B cell (primary cell): ENCODE measurements around the gene CFAP54. TPM values are rescaled to one million over a fixed set of nuclear protein-coding genes. Genes with fewer than 3 reads are reported as not detected.

Experiments
- ATAC-seq: fragments of 200-7000 bp; cut with Tn5 transposase; one replicate; pipeline ENCODE4 v1.10.0; 2021; ENCODE audit warnings: low read depth, mild to moderate bottlenecking, moderate number of reproducible peaks, moderate library complexity
- CTCF ChIA-PET: fragments of 350-600 bp; sonication (Branson Sonifier 250); formaldehyde crosslinking; loops from one replicate; lab custom pipeline; 2021; ENCODE audit warnings: antibody characterized with exemption, inconsistent platforms; lab: Charles Lee
- POLR2A ChIA-PET: fragments of 350-600 bp; sonication (Branson Sonifier 250); formaldehyde crosslinking; loops from one replicate; lab custom pipeline; 2021; ENCODE audit warnings: antibody characterized with exemption; lab: Charles Lee
- DNase-seq: peaks from one replicate; pipeline ENCODE4 v3.0.0; 2013
- H2AFZ ChIP-seq: 2 replicates; pipeline ENCODE4 v1.6.1; 2012; ENCODE audit warnings: mild to moderate bottlenecking, low read depth, low read length; ENCODE audit not compliant: insufficient read depth, poor library complexity, severe bottlenecking
- H3K27ac ChIP-seq, 2 donors: 1 replicate in 1 of 2; 2 replicates in 1 of 2; pipeline ENCODE4 v1.5.1; 2012 to 2013; ENCODE audit warnings: low read length in 2 of 2, mild to moderate bottlenecking in 2 of 2, moderate library complexity in 1 of 2
- H3K27me3 ChIP-seq, 4 experiments: fragments of 200-600 bp in 1 of 4; sonication (generic) in 1 of 4; replicated peaks in 1 of 4; 1 replicate in 2 of 4; 2 replicates in 2 of 4; pipeline versions ENCODE4 v1.6.1 to v1.7.0; 2013 to 2016; ENCODE audit warnings: low read length in 3 of 4, mild to moderate bottlenecking in 2 of 4, mixed read lengths in 1 of 4, moderate library complexity in 1 of 4; ENCODE audit not compliant: insufficient read depth in 4 of 4, control insufficient read depth in 3 of 4; ENCODE audit errors: control extremely low read depth in 1 of 4
- H3K36me3 ChIP-seq, 2 experiments: replicated peaks in 1 of 2; 1 replicate in 1 of 2; 2 replicates in 1 of 2; pipeline versions ENCODE4 v1.6.1 to v1.7.1; 2013; ENCODE audit warnings: low read length in 1 of 2; ENCODE audit not compliant: insufficient read depth in 2 of 2, control insufficient read depth in 1 of 2; ENCODE audit errors: control extremely low read depth in 1 of 2, extremely low read depth in 1 of 2
- H3K4me1 ChIP-seq, 2 donors: fragments of 200-600 bp in 1 of 2; sonication (generic) in 1 of 2; 1 replicate in 1 of 2; 2 replicates in 1 of 2; pipeline versions ENCODE4 v1.5.1 to v1.6.1; 2013 to 2017; ENCODE audit warnings: low read length in 2 of 2; ENCODE audit not compliant: control insufficient read depth in 2 of 2, insufficient read depth in 2 of 2
- H3K4me2 ChIP-seq: replicated peaks from 2 replicates; pipeline ENCODE3; 2012; ENCODE audit warnings: mild to moderate bottlenecking, low read depth, low read length; ENCODE audit not compliant: poor library complexity, severe bottlenecking
- H3K4me3 ChIP-seq, 5 experiments: fragments of 200-600 bp in 1 of 5; sonication (generic) in 1 of 5; 1 replicate in 3 of 5; 2 replicates in 2 of 5; pipeline versions ENCODE4 v1.5.1 to v1.7.0; 2011 to 2016; ENCODE audit warnings: low read length in 4 of 5, mild to moderate bottlenecking in 4 of 5, low read depth in 2 of 5, control low read depth in 1 of 5, moderate library complexity in 1 of 5; ENCODE audit not compliant: insufficient read depth in 1 of 5; ENCODE audit errors: control extremely low read depth in 1 of 5, extremely low read depth in 1 of 5
- H3K79me2 ChIP-seq: fragments of 200-600 bp; sonication (generic); one replicate; pipeline ENCODE4 v1.6.0; 2016; ENCODE audit warnings: low read length; ENCODE audit not compliant: control insufficient read depth, insufficient read depth
- H3K9ac ChIP-seq: fragments of 200-600 bp; sonication (generic); 2 replicates; pipeline ENCODE4 v1.6.1; 2017; ENCODE audit warnings: mild to moderate bottlenecking, low read length, moderate library complexity
- H3K9me3 ChIP-seq, 3 donors: one replicate each; pipeline versions ENCODE4 v1.6.1 to v1.7.1; 2013; ENCODE audit warnings: low read length in 2 of 3; ENCODE audit not compliant: control insufficient read depth in 2 of 3, insufficient read depth in 1 of 3; ENCODE audit errors: control extremely low read depth in 1 of 3
- H4K20me1 ChIP-seq: 2 replicates; pipeline ENCODE4 v1.6.0; 2012; ENCODE audit warnings: mild to moderate bottlenecking, low read length; ENCODE audit not compliant: insufficient read depth, control insufficient read depth, poor library complexity, severe bottlenecking
- H3K27ac Mint-ChIP-seq: one replicate; pipeline ENCODE4 v1.8.0; 2021; ENCODE audit warnings: mixed read lengths
- H3K27me3 Mint-ChIP-seq: one replicate; pipeline ENCODE4 v1.8.0; 2021; ENCODE audit warnings: mixed read lengths
- H3K4me1 Mint-ChIP-seq: one replicate; pipeline ENCODE4 v1.8.0; 2021; ENCODE audit warnings: mixed read lengths
- H3K4me3 Mint-ChIP-seq: one replicate; pipeline ENCODE4 v1.8.0; 2021; ENCODE audit warnings: mixed read lengths
- H3K9me3 Mint-ChIP-seq: one replicate; pipeline ENCODE4 v1.8.0; 2022; ENCODE audit warnings: mixed read lengths; ENCODE audit not compliant: insufficient read depth
- CTCF ChIP-seq: fragments of 200-600 bp; IDR thresholded peaks from one replicate; pipeline ENCODE4 v1.8.0; 2022; ENCODE audit warnings: antibody characterized with exemption, mild to moderate bottlenecking
- EZH2 ChIP-seq: IDR thresholded peaks from 2 replicates; pipeline ENCODE4 v1.6.1; 2012; ENCODE audit warnings: borderline replicate concordance, low read depth, mild to moderate bottlenecking, moderate library complexity, low read length; ENCODE audit not compliant: insufficient read depth, poor library complexity, severe bottlenecking
- WGBS: methylation state at CpG from one replicate; pipeline ENCODE4 v1.1.5; 2013; ENCODE audit warnings: missing lambda C conversion rate; ENCODE audit not compliant: insufficient coverage; 5-methylcytosine and 5-hydroxymethylcytosine counted together
- intact Hi-C: fragments of 100-400 bp; cut with micrococcal nuclease; formaldehyde crosslinking; loops from one replicate; pipeline ENCODE4 v1.10.0; 2022
- polyA plus RNA-seq: library from polyadenylated mRNA; depleted of rRNA; stranded (reverse); fragments of >200 nt; gene quantifications from 2 replicates; pipeline ENCODE4 v1.2.3, GENCODE V29; 2012
- total RNA-seq, 2 donors: library from RNA; stranded (reverse); fragments of 120-200 nt in 1 of 2; gene quantifications; 1 replicate in 1 of 2; 2 replicates in 1 of 2; pipeline versions ENCODE4 v1.2.3 to v1.2.4, GENCODE V29; 2013 to 2022

CFAP54 gene
- total and polyA plus RNA-seq, 2 donors (not counting 1 experiment from before 2014, with no cell fraction given): 0.12 to 0.76 TPM

DNA sequence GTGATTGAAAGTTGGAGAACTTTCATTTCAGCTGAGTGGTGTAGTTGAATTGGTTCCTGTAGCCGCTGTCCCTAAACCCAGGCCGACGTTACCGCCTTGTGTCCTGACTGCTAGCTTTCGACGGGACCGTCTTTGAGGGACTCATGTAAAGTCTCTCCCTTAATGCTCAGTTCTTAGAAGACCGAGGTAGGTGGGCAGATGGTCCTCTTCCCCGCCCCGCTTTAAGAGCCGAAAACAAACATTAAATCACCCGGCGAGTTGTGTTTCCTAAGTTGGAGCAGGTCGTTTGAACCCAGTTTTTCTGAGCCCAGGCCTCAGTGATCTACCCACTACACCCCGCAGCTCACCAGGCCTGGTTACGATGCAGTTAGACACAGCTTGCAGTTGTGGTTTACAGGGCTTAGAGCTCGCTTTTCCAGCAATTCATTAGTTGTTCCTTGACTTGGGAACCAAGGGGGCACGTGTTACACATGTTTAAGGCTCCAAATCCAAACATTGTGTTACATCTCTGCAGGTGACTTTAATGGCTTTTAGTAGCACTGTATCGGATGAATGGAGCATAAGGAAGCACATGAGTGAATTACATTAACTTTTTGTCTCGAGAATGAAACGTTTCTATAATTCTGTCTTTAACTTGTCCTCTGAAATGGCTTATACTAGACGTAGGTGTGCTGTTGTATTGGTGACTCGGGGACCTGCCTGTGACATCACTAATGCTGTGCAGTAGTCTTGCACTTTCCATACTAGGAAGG lies 418.5 kb downstream of the CFAP54 start:
- Mint-ChIP-seq H3K9me3 (no peaks in the 10 kb centered on the region), H3K27ac (peak overlapping the region; percentile 97), H3K4me1 (peaks cover 44% of the 10 kb centered on the region), H3K27me3 (no peaks in the 10 kb centered on the region), H3K4me3 (peak overlapping the region; percentile 97)
- peaks cover 0 to 2% of the 10 kb centered on the region in 2 experiments for H3K36me3 ChIP-seq
- H3K27me3 ChIP-seq: no peaks in the 10 kb centered on the region
- peaks cover 38% of the 10 kb centered on the region for H3K79me2 ChIP-seq
- H3K9me3 ChIP-seq: no peaks in the 10 kb centered on the region
- CTCF ChIA-PET: interaction anchor here (0.9 kb wide), 1 partner anchor 399 kb away, joined by 3 read pairs; no protein-coding TSS in a partner anchor
- ATAC-seq (peak; percentile 20), DNase-seq (no peak)
- no peaks in the 10 kb centered on the region for H4K20me1 ChIP-seq
- H3K27ac ChIP-seq: peak overlapping the region; percentile 91 to 96
- peak overlapping the region; percentile 73 for H3K4me2 ChIP-seq
- TF ChIP-seq CTCF: no peak
- no peak for TF ChIP-seq EZH2
- 4% methylated on average over 18 of the region's 23 CpGs for WGBS
- H3K9ac ChIP-seq: peak overlapping the region; percentile 96
- H3K4me1 ChIP-seq: peaks cover 17 to 21% of the 10 kb centered on the region in 2 donors
- H2AFZ ChIP-seq: peak overlapping the region; percentile 93
- intact Hi-C loops: loop anchor here (1.0 to 10.0 kb wide), 7 partner anchors 333 to 1737 kb away; partner anchors contain the start of genes APAF1, CDK17, IKBIP and LTA4H
- POLR2A ChIA-PET: no interaction called here
- H3K4me3 ChIP-seq: peak overlapping the region; percentile 82 to 98 (median 94)

GRCh38 chr12:96908423-96908675 lies 419.0 kb downstream of the CFAP54 start:
- no CpG with 5 or more reads among the region's 3 CpGs for WGBS
- H4K20me1 ChIP-seq: no peaks in the 10 kb centered on the region
- H3K4me3 ChIP-seq: peak overlapping the region in 1 of 5 experiments; percentile 95
- TF ChIP-seq EZH2: no peak
- TF ChIP-seq CTCF: no peak
- no peaks in the 10 kb centered on the region for H3K27me3 Mint-ChIP-seq
- peak overlapping the region; percentile 73 for H3K4me2 ChIP-seq
- H3K9me3 ChIP-seq: no peaks in the 10 kb centered on the region
- H3K4me1 Mint-ChIP-seq: peaks cover 44% of the 10 kb centered on the region
- intact Hi-C loops: loop anchor here (5.0 to 10.0 kb wide), 4 partner anchors 334 to 1431 kb away; partner anchors contain the start of gene CDK17
- H3K79me2 ChIP-seq: peaks cover 43% of the 10 kb centered on the region
- H3K9ac ChIP-seq: peak overlapping the region; percentile 96
- H3K27ac ChIP-seq: peak overlapping the region in 1 of 2 donors; percentile 91
- peak overlapping the region; percentile 97 for H3K4me3 Mint-ChIP-seq
- POLR2A ChIA-PET: no interaction called here
- no peaks in the 10 kb centered on the region for H3K9me3 Mint-ChIP-seq
- H3K27ac Mint-ChIP-seq: peak overlapping the region; percentile 97
- no peak for DNase-seq
- CTCF ChIA-PET: no interaction called here
- H2AFZ ChIP-seq: peak overlapping the region; percentile 93
- H3K4me1 ChIP-seq: peaks cover 17 to 21% of the 10 kb centered on the region in 2 donors
- no peak for ATAC-seq
- no peaks in the 10 kb centered on the region for H3K27me3 ChIP-seq
- peaks cover 0 to 2% of the 10 kb centered on the region in 2 experiments for H3K36me3 ChIP-seq
